ENCODE measurements around the gene RFXAP. TPM values are rescaled to one million over a fixed set of nuclear protein-coding genes. Genes with fewer than 3 reads are reported as not detected.

Gene RFXAP
- polyA plus RNA-seq, 1 donor from 2014 or later = 14.2 TPM

DNA sequence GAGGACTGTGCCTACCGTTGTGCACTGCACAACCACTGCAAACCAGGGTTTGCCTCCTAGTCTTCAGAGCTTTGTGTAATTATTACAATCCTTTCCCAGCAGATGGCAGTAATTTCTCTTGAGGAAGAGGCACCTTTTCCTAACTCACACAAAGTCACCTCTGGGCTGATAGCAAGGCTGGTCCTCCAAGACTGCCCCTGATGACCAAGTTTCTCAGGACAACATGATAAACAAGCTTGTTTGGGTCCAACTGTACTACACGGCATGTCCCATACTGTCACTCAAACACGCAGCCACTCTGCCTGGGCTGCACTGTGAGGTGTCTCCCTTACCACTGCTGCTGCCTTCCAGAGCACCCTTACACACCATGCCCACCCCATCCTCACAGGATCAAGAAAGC, 39.3 kb downstream of the RFXAP start:
- Histone ChIP-seq H3K9me3 (ENCODE audit: low read length) (no peaks in the 10 kb centered on the region), H3K4me3 (ENCODE audit: low read length) (no peak overlapping the region), H3F3A (ENCODE audit: insufficient read depth, low read length, poor library complexity, severe bottlenecking) (no peaks in the 10 kb centered on the region), H4K20me1 (ENCODE audit: insufficient read depth) (no peaks in the 10 kb centered on the region), H3K4me2 (ENCODE audit: low read length) (no peak overlapping the region), H3K27me3 (ENCODE audit: insufficient read depth, low read depth, low read length) (no peaks in the 10 kb centered on the region), H3K27ac (ENCODE audit: low read length) (no peak overlapping the region), H3K36me3 (ENCODE audit: insufficient read depth, low read length) (no peaks in the 10 kb centered on the region), H3K79me2 (replicated peaks; ENCODE audit: insufficient read depth, low read length) (no peaks in the 10 kb centered on the region), H3K9me2 (ENCODE audit: insufficient read depth, low read length) (no peaks in the 10 kb centered on the region), H3K9ac (ENCODE audit: low read length) (no peak overlapping the region), H2AFZ (ENCODE audit: low read depth, low read length) (no peak overlapping the region)
- TF ChIP-seq SMC3 (conservative IDR thresholded peaks at IDR 0.05; ENCODE audit: poor library complexity) (peak; percentile 75), MXI1 (conservative IDR thresholded peaks at IDR 0.05; ENCODE audit: poor library complexity, severe bottlenecking) (no peak), POLR2AphosphoS5 (IDR thresholded peaks at IDR 0.05) (no peak), REST (IDR thresholded peaks at IDR 0.05; ENCODE audit: borderline replicate concordance) (no peak), TAF1 (IDR thresholded peaks at IDR 0.05; ENCODE audit: low read depth) (no peak), EZH2 (IDR thresholded peaks at IDR 0.05; ENCODE audit: borderline replicate concordance, insufficient read depth, low read length, poor library complexity, severe bottlenecking) (no peak), RAD21 (conservative IDR thresholded peaks at IDR 0.05) (peak; percentile 62), EP300 (conservative IDR thresholded peaks at IDR 0.05; ENCODE audit: poor library complexity, severe bottlenecking) (no peak), CTCF (IDR thresholded peaks at IDR 0.05; ENCODE audit: poor library complexity, severe bottlenecking) (peak; percentile 64)

DNA sequence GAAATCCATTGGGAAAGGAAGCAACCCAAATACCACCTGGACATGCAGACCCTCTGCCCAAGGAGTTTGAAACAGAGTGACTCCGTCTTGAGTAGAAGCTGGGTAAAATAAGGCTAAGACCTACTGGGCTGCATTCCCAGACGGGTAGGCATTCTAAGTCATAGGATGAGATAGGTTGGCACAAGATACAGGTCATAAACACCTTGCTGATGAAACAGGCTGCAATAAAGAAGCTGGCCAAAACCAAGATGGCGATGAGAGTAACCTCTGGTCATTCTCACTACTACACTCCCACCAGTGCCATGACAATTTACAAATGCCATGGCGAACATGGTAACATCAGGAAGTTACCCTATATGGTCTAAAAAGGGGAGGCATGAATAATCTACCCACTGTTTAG, 40.2 kb downstream of the RFXAP start:
- H3K4me2 ChIP-seq (ENCODE audit: low read length) = no peak overlapping the region
- no peaks in the 10 kb centered on the region for H3K27me3 ChIP-seq (ENCODE audit: insufficient read depth, low read depth, low read length)
- H4K20me1 ChIP-seq (ENCODE audit: insufficient read depth) = no peaks in the 10 kb centered on the region
- H3K36me3 ChIP-seq (ENCODE audit: insufficient read depth, low read length) = no peaks in the 10 kb centered on the region
- H3K4me3 ChIP-seq (ENCODE audit: low read length) = no peak overlapping the region
- TF ChIP-seq TAF1 (IDR thresholded peaks at IDR 0.05; ENCODE audit: low read depth) = no peak
- TF ChIP-seq MXI1 (conservative IDR thresholded peaks at IDR 0.05; ENCODE audit: poor library complexity, severe bottlenecking) = no peak
- no peak for TF ChIP-seq EZH2 (IDR thresholded peaks at IDR 0.05; ENCODE audit: borderline replicate concordance, insufficient read depth, low read length, poor library complexity, severe bottlenecking)
- no peak for TF ChIP-seq CTCF (IDR thresholded peaks at IDR 0.05; ENCODE audit: poor library complexity, severe bottlenecking)
- TF ChIP-seq SMC3 (conservative IDR thresholded peaks at IDR 0.05; ENCODE audit: poor library complexity) = no peak
- no peak for TF ChIP-seq RAD21 (conservative IDR thresholded peaks at IDR 0.05)
- no peak for TF ChIP-seq EP300 (conservative IDR thresholded peaks at IDR 0.05; ENCODE audit: poor library complexity, severe bottlenecking)
- TF ChIP-seq POLR2AphosphoS5 (IDR thresholded peaks at IDR 0.05) = no peak
- no peak for TF ChIP-seq REST (IDR thresholded peaks at IDR 0.05; ENCODE audit: borderline replicate concordance)
- no peaks in the 10 kb centered on the region for H3K9me3 ChIP-seq (ENCODE audit: low read length)
- H2AFZ ChIP-seq (ENCODE audit: low read depth, low read length) = no peak overlapping the region
- H3K9ac ChIP-seq (ENCODE audit: low read length) = no peak overlapping the region
- H3F3A ChIP-seq (ENCODE audit: insufficient read depth, low read length, poor library complexity, severe bottlenecking) = no peaks in the 10 kb centered on the region
- no peak overlapping the region for H3K27ac ChIP-seq (ENCODE audit: low read length)
- no peaks in the 10 kb centered on the region for H3K79me2 ChIP-seq (replicated peaks; ENCODE audit: insufficient read depth, low read length)
- H3K9me2 ChIP-seq (ENCODE audit: insufficient read depth, low read length) = no peaks in the 10 kb centered on the region
